GM19193 (cell line): ENCODE data around the gene KRTAP5-5.

ENCODE experiments used
- POLR2A ChIP-seq: IDR thresholded peaks from 4 replicates; pipeline ENCODE4 v1.6.1; 2011; ENCODE audit not compliant: insufficient read depth, insufficient read length; ENCODE audit errors: extremely low read depth

The KRTAP5-5 gene

GRCh38 chr11:1640076-1640946 lies 10.7 kb downstream of the KRTAP5-5 start:
- TF ChIP-seq POLR2A = no peak

- TF ChIP-seq POLR2A = no peak
Measured at GRCh38 chr11:1641096-1641495, 11.5 kb downstream of the KRTAP5-5 start.

- TF ChIP-seq POLR2A = no peak
Measured at GRCh38 chr11:1642288-1643145, 12.9 kb downstream of the KRTAP5-5 start.

GRCh38 chr11:1643146-1643690 lies 13.6 kb downstream of the KRTAP5-5 start:
- TF ChIP-seq POLR2A = no peak

GRCh38 chr11:1644601-1645356 lies 15.2 kb downstream of the KRTAP5-5 start:
- no peak for TF ChIP-seq POLR2A

GRCh38 chr11:1645357-1645821 lies 15.8 kb downstream of the KRTAP5-5 start:
- TF ChIP-seq POLR2A = no peak

GRCh38 chr11:1647901-1648652 lies 18.5 kb downstream of the KRTAP5-5 start:
- TF ChIP-seq POLR2A = no peak

- TF ChIP-seq POLR2A = no peak
Measured at GRCh38 chr11:1648653-1649420, 19.3 kb downstream of the KRTAP5-5 start.

- no peak for TF ChIP-seq POLR2A
Measured at GRCh38 chr11:1650034-1650917, 20.7 kb downstream of the KRTAP5-5 start.

GRCh38 chr11:1650918-1651262 lies 21.3 kb downstream of the KRTAP5-5 start:
- no peak for TF ChIP-seq POLR2A

- no peak for TF ChIP-seq POLR2A
Measured at GRCh38 chr11:1651411-1651980, 21.9 kb downstream of the KRTAP5-5 start.

- TF ChIP-seq POLR2A = no peak
Measured at GRCh38 chr11:1652026-1652425, 22.5 kb downstream of the KRTAP5-5 start.

- TF ChIP-seq POLR2A = no peak
Measured at GRCh38 chr11:1652442-1652770, 22.8 kb downstream of the KRTAP5-5 start.
